GF-D8 (cell line): ENCODE results near the gene ZC3H18.

Experiments used
- DNase-seq: peaks from one replicate; lab custom pipeline; 2025; lab: John Stamatoyannopoulos, UW

Gene ZC3H18

DNA sequence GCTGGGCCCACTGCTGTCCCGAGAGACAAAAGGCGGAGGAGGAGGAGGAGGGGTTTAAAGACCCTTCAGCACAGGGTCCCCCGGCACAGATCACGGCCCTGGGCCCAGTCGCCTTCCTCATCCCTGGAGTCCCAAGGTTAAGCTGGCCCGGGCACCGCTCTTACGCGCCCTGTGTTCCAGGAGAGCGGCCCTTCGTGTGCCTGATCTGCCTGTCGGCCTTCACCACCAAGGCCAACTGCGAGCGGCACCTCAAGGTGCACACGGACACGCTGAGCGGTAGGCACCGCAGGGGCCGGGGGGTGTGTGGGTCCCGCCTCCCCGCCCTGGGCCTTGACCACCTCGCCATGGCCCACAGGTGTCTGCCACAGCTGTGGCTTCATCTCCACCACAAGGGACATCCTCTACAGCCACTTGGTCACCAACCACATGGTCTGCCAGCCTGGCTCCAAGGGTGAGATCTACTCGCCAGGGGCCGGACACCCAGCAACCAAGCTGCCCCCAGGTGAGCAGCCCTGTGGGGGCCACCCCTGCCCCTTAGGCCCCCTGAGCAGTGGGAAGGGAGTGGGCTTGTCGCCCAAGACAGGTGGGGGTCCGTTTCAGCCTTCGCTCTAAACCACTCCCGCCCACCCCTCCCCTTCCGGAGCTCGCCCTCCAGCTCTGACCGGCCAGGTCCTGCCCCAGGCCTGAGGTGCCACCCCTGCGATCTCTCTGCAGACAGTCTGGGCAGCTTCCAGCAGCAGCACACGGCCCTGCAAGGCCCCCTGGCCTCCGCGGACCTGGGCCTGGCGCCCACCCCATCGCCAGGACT, 37.6 kb upstream of the ZC3H18 start:
- no peak for DNase-seq

DNA sequence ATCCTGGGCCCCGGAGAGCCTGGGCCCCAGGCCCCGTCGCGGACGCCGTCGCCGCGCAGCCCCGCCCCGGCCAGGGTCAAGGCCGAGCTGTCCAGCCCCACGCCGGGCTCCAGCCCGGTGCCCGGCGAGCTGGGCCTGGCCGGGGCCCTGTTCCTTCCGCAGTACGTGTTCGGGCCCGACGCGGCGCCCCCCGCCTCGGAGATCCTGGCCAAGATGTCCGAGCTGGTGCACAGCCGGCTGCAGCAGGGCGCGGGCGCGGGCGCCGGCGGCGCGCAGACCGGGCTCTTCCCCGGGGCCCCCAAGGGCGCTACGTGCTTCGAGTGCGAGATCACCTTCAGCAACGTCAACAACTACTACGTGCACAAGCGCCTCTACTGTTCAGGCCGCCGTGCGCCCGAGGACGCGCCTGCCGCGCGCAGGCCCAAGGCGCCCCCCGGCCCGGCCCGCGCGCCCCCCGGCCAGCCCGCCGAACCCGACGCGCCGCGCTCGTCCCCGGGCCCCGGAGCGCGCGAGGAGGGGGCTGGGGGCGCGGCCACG, 36.8 kb upstream of the ZC3H18 start:
- DNase-seq = no peak

DNA sequence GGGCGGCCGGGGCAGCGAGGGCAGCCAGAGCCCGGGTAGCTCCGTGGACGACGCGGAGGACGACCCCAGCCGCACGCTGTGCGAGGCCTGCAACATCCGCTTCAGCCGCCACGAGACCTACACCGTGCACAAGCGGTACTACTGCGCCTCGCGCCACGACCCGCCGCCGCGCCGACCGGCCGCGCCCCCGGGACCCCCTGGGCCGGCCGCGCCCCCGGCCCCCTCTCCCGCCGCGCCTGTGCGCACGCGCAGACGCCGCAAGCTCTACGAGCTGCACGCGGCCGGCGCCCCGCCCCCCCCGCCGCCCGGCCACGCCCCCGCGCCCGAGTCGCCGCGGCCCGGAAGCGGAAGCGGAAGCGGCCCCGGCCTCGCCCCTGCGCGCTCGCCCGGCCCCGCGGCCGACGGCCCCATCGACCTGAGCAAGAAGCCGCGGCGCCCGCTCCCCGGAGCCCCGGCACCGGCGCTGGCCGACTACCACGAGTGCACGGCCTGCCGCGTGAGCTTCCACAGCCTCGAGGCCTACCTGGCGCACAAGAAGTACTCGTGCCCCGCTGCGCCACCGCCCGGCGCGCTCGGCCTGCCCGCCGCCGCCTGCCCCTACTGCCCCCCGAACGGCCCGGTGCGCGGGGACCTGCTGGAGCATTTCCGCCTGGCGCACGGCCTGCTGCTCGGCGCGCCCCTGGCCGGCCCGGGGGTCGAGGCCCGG, 36.1 kb upstream of the ZC3H18 start:
- DNase-seq = no peak

DNA sequence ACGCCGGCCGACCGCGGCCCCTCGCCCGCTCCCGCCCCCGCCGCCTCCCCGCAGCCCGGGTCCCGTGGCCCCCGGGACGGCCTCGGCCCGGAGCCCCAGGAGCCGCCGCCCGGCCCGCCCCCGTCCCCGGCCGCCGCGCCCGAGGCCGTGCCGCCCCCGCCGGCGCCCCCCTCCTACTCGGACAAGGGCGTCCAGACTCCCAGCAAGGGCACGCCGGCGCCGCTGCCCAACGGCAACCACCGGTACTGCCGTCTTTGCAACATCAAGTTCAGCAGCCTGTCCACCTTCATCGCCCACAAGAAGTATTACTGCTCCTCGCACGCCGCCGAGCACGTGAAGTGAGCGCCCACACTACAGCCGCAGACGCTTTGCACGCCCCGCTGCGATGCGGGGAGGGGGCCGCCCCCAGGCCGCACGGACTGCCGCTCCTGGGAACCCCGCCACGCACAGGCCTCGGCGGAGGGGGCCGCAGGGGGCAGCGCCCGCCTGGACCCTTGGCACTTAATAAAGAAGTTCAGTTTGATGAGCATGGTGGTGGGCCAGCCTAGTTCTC, 35.5 kb upstream of the ZC3H18 start:
- DNase-seq = no peak

DNA sequence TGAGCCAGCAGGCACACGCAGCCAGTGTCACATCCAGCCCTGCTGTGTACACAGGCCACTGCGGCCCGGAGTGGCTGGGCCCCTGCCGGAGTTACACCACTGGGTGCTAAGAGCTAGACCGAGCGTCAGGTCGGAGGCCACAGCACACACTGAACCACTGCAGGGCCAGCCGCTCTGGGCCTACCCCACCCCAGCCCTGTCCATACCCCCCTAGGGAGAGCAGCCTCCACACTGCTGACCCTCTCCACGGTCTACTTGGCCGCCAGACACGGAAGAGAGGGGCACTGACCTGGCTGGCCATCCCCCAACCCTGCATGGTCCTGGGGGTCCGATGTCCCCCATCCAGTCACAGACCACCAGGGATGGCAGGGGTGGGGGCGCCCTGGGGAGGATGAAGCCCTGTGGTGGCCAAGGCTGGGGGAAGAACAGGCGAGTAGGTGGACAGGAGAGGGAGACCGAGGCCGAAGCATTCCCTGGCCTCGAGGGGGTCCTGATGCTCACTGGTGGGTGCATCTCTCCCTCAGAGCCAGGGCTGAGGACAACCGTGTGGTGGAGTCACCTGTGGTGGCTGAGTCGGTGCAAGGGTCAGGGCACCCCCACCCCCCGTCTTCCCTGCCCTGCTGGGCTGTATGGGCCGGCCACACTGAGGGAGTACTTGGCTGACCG, 34.9 kb upstream of the ZC3H18 start:
- DNase-seq = no peak

DNA sequence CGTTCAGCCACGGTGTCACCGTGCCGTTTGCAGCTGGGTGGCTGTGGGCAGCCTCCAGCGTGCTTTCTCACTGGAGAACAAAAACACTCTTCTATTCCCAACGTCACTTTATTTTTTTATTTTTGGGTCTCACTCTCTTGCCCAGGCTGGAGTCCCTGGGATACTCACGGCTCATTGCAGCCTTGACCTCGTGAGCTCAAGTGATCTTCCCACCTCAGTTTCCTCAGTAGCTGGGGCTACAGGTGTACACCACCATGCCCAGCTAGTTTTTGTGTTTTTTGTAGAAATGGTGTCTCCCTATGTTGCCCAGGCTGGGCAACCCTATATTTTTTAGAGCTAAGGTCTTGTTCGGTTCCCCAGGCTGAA, 34.4 kb upstream of the ZC3H18 start:
- no peak for DNase-seq

DNA sequence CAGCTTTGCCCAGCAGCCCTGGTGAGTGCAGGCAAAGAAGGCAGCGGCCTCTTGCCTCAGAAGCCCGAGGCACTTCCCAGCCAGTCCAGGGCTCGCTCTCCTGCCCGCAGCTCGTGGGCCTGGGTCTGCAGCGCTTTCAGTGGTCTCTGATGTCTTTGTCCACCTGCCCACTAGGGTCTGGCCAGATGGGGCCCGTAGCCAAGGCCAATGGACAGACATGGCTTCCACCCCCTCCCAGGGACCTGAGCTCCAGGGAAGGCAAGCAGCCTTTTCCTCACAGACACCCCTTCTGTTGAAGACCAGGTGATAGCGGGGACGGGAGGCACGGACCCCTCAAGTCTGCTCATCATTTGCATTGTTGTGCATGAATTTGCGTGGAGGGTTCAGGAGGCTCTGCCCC, 33.7 kb upstream of the ZC3H18 start:
- no peak for DNase-seq

DNA sequence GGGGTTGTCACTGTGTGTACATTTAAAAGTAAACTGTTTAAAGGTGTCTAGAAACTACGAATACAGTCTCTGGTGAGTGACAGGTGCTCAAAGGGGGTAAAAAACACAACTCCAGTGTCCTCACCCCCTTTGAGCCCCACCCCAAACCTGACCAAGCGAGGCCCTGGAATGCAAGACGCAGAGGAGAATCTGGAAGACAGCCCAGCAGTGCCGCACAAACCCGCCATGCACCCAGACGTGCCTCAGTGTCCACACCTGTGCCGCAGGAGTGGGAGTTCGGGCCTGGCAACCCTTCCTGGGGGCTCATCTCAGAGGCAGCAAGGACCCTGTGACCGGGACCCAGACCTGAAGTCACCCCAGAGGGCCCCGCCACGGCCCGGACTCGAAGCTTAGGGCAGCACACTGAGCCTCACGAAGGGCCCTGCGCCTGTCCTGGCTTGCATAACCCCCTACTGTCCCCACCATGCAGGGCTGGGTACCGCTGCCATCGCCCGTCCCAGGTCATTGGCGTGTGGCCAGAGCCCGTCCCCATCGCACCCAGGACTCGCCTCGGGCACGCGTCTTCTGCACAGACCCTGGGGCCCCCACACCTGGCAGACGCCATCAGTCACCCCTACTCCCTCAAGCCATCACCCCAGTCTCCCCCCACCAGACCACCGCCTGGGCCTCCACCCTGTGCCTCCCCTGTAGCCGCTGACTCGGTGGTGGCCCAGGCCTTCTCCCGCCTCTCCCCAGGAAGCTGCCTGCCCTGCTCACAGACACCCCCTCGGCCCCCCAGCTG, 33.0 kb upstream of the ZC3H18 start:
- no peak for DNase-seq

DNA sequence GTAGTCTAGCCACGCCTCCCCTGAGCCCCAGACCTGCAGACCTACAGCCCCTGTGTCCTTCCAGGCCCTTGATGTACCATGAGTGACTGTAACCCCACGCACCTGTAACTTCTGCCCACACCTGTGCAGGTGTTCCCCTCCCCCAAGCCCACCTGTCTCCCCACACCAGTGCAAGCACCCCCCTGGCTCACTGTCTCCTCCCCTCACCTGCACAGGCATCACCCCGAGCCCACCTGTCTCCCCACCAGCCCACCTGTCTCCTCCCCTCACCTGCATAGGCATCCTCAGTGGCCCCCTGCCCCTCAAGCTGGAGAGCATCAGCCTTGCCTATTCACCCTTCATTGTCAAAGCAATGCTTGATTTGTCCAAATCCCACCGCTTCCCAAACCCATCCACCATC, 32.3 kb upstream of the ZC3H18 start:
- no peak for DNase-seq

DNA sequence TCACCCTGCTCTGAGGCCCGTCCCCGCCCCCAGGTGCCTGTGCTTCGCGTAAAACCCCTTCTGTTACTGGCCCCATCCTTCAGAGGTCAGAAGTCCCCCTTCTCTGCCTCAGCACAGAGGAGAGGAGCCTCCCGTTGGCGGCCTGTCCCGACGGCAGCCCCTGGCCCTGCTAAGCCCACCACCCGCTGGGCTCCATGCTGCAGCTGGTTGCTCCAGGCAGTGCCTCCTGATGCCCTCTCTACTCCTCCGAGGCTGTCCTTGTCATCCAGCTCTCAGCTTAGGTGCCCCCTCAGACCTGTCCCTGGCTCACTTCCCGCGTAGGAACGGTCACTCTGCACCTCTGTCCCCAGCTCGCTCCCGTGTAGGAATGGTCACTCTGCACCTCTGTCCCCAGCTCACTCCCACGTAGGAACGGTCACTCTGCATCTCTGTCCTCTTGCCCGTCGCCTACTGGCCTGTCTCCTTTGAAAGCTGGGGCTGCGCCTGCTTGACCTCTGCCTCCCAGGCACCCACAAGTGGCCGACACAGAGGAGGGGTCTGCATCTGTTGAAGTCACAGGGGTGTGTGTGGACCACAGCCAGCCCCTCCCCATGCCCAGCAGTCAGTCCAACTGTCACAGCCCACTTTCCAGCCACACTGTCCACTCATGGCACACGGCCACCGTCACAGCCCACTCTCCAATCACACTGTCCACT, 31.7 kb upstream of the ZC3H18 start:
- no peak for DNase-seq

DNA sequence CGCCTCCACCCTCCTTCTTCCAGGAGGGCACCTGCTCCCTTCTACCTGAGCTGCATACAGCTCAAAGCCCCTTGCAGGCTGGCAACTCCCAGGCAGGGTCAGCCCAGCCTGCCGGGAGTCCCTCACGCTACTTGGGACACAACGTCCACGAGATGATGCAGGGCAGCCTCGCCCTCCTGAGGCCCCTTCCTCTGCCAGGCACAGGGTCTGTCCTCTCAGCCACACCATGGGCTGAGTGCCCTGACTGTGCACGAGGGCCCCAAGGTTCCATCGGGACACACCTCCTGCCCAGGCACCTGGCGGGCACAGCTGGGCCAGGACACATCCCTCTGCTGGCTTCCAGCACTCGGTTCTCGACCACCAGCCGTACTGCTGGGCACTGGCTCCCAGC, 30.9 kb upstream of the ZC3H18 start:
- no peak for DNase-seq

DNA sequence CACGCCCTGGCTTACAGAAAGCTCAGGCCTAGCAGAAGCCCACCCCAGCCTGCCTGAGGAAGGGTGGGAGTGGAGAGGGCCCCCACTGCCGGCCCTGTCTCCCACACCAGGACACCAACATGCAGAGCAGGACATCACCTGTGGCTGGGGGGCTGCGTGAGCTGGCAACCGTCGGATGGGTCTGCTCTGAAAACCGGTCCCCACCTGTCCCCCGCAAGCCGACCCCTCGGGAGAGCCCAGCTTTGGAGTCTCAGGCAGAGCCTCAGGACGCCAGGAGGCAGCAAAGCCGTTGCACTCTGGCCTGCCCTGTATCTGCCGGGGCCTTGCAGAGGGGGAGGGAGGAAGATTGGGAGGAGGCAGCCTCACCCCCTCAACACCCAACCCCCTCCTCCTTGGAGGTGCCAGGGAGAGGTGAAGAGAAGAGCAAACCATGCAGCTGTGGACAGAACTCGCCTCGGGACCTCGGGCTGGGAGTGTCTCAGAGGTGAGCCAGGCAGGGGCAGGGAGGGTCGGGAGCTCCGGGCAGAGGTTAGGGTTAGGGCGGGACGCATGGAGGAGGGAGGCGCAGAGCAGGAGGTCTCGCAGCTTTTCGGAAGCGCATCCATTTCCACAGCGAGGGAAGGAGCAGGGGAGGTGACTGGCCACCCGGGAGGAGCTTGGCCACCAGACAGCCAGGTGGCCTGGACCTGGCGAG, 30.4 kb upstream of the ZC3H18 start:
- DNase-seq = no peak

DNA sequence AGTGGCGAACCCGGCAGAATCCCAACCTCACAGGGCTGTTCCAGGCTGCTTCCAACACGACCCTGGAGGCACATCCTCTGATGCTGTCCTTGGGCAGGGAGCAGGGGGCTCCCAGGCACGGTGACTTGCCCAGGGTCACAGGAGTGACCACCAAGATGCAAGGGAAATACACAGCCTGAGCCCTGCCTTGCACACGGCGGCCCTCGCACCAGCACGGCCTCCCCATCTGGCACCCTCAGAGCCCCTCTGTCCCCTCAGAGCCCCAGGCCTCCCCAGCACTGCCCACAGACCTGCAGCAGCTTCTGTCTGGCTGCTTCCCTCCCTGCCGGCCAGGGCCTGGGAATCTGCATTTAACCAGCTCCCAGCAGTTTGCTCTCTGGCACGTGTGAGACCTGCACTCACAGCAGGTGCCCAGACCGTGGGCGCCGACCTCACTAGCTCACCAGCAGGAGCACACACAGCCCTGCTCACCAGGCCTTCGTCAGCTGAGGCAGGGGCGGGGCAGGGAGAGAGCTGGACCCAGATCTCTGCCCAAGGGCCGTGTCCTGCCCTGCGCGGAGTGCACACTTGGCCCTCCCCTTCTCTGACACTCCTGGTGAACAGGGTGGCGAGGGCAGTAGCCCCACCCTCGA, 29.7 kb upstream of the ZC3H18 start:
- DNase-seq = no peak

DNA sequence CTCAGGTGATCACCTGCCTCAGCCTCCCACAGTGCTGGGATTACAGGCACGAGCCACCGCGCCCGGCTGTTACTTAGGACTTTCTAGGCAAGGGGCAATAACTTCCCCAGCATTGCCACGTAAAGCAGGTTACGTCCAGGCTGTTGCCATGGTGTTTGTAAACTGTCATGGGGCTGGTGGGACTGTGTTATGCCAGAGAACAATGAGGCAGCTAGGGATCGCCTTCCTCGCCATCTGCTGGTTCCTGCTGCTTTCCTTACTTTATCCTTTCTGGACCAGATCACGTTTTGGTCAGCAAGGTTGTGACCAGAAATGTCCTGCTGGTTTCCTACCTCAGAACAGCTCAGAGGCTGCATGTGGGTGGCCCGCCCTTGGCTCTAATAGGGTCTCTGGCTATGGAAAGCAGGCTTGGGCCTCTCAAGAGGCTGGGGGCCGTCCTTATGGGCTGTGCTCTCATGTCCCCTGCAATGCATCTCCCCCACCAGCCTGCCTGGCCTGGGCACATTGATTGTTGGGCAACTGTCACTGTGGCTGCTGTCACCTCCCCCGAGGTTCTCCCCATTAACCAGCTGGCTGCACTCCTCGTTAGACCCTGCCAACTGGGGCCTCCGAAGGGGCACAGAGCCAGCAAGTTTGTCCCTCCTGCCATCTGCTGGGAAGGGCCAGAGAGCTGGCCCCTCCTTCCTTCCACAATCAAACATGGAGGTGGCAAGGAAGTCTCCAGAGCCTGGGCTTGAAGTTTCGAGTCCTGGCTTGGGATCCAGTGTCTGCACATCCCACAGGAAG, 28.2 kb upstream of the ZC3H18 start:
- DNase-seq = no peak

DNA sequence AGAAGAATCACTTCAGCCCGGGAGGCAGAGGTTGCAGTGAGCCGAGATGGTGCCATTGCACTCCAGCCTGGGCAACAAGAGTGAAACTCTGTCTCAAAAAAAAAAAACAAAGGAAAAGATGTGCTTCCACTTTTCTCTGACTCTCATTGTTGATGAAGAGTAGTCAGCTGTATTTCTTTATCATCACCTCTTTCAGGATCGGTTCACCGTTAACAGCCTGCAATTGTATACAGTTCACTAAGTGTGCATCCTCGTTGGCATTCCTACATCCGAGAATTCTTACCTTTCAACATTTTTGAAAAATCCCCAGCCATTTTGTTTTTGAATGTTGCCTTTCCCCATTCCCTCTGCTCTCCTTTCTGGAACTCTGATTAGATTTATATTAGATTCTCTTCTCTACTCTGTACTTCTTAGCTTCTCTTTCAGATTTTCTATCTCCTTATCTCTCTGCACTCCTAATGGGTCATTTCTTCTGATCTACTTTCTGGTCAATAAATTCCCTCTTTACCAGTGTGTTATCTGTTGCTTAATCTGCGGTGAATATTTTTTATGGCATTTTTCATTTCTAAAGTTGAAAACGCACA, 26.9 kb upstream of the ZC3H18 start:
- DNase-seq = no peak

DNA sequence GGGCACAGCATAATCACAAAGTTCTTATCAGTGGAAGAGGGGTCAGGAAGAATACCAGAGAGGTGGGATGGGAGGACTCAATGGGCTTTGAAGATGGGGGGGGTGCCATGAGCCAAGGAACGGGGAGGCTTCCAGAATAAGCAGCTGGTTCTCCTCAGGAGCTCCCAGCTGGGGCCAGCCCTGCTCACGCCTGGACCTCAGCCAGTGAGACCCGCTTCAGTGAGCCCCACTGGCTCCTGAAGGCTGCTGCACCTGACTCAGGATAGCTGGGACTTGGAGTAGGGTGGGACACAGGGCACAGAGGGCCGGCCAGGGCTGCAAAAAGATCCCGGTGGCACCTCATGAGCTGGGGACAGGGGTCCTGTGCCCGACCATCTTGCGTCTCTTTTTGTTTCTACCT, 24.4 kb upstream of the ZC3H18 start:
- no peak for DNase-seq

DNA sequence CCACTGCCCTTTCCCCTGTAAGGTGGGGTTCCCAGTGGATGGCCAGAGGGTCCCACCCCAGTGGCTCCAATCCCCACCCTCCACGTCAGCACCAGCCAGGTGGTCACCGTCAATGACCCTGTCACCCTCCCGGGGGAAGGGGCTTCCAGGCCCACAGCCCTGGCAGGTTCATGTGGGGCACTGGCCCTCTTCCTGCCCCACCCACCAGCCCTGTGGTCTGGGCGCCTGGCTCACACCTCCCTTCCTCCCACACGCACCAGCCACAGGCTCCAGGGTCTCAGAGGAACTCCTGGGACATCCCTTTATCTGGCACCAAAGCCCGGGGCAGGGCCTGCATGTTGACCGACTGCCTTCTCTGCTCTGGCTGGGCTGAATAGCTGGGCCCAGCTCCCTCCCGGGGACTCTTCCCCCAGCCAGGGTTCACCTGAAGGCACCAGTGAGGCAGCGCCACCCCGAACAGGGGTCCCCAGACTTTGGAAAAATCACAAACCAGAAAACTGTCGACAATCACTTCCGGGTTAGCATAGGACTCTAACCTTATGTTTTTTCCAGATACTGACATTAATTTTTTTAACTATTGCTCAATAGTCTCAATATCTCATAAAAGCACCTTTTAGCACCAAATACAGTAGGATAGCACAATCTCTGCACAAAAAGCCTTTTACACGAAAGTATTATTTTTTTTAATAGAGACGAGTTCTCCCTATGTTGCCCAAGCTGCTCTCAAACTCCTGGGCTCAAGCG, 21.9 kb upstream of the ZC3H18 start:
- DNase-seq = no peak

DNA sequence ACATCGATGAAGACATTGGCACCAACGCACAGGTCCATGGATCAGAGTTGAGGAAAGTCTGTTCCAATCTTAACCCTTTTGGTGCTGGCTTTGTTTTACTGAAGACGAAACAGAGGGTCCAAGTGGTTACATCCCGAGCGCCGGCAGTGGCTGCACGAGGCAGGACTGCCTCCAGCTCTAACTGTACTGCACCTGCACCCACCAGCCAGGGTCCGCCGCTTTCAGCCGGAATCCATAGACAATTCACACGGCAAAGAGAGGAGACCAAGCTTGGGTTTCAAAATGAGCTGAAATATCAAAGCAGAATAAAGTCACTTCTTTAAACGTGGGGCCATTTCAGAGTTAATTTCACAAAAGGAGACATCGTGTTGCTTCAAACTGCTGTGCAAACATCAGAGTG, 21.2 kb upstream of the ZC3H18 start:
- DNase-seq = no peak
